Measurements from ENCODE around the gene KIRREL2. TPM values are rescaled to one million over a fixed set of nuclear protein-coding genes. Genes with fewer than 3 reads are reported as not detected.

KIRREL2 gene
- 0.81 TPM in 1 of 2 replicates, not detected in the other for total RNA-seq

DNA sequence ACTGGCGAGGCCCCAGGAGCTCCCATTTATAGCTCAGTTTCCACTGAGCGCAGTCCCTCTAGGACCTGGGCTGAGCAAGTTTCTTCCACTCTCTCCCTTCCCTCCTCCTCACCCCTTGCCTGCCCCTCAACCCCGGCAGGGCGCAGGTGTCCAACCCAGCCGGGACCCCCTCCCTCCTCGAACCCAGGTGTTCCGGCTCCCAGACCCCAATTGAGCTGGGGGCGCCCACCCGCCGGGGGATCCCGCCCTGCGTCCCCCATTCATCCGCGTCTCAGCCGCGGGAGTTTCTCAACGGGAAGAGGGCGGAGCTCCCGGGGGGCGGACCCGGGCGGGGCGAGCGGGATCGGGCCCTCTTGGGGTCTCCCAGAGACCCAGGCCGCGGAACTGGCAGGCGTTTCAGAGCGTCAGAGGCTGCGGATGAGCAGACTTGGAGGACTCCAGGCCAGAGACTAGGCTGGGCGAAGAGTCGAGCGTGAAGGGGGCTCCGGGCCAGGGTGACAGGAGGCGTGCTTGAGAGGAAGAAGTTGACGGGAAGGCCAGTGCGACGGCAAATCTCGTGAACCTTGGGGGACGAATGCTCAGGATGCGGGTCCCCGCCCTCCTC is at the start of gene KIRREL2:
KIRREL2 (plus strand) TSS at position 366 of the 604 bp plus-strand sequence; CDS start at position 575, 209 bp downstream.

DNA sequence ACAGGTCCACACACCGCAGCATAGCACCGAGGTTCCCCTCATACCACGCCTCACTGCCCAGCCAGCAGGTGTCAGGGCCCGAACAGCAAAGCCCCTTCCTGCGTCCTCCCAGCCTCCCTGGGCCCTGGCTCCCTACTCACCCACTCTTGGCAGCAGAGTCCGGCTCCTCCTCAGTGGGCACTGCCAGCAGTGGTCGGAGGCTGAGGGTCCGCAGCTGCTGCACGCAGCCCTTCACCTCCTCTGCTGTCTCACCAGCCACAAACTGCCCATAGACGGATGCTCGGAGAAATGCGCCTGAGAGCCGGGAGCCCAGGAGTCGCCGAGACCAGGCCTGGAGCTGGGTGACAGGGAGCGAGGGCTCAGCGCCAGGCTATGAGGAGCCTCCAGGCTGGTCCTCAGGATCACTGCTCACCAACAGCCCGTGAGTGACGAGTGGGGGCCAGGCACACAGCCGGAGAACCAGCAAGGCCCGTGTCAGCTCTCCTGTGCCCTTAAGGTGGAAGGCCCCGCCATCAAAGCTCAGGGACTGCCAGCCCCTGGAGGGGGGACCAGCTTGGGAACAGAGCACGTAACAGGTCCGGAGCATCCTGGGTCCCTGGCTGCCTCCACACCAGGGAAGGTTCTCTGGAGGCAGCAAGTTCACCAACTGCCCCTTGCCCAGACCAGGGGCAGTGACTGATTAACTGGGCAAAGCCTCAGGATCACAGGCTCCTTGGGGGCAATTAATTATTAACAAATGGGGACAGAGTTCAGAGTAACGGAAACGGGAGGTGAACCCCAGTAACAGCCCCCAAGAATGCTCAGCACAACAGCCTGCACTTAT is 44.3 kb upstream of the KIRREL2 start, which contains the start of gene PRODH2:
PRODH2 (minus strand) TSS at position 626 of the 823 bp plus-strand sequence; CDS start at position 586, 40 bp downstream.

DNA sequence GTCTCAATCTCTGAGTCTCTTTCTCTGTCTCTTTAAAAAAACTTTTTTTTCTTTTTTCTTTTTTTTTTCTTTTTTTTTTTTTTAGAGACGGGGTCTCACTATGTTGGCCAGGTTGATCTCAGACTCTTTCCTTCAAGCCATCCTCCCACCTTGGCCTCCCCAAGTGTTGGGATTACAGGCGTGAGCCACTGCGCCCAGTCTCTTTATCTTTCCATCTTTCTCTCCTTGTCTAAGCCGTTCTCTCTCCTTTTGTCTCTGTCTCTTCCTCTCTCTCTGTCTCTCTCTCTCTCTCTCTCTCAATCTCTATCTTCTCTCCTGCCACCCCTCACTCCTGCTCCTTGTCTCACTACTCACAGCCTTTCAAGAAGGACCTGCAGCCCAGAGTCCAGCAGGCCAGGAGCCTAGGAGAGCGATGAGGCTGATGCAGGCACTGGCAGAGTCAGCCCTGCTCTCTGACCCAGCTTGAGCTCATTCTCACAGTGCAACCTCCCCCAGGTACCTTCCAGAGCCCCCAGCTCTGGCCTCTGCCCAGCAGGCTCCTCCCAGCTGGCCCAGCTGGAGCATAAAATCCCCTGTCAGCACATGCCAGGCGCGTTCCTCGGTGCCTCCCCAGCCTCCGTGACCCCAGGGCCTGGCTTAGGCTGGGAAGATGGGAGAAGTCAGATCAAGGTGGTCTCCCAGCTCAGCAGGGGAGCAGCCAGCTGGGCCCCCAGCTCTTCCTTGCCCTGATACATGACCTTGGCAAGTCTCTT is 4.5 kb upstream of the KIRREL2 start, which contains the start of gene NPHS1:
NPHS1 (minus strand) TSS at position 476 of the 752 bp plus-strand sequence. CDS start 667 bp downstream, outside the sequence.

DNA sequence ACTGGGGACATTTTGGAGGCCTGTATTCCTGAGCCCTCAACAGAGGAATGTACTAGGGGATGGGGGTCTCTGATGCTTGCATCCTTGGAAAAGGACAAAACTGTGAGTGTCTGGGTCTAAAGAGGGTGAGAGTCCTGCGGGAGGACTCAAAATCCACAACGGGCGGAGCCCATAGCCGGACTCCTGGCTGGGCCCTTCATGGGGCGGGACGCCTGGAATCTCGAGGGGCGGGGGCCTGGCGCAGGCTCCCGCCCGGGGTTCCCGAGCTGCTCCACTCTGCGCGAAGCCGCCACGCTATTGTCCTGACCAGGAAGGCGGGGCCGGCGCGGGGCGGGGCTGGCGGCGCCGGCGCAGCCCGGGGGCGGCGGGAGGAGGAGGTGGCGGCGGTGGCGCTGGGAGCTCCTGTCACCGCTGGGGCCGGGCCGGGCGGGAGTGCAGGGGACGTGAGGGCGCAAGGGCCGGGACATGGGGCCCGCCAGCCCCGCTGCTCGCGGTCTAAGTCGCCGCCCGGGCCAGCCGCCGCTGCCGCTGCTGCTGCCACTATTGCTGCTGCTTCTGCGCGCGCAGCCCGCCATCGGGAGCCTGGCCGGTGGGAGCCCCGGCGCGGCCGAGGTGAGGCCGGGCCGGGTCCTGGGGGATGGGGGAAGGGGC is 11.6 kb downstream of the KIRREL2 start, which contains the start of gene APLP1:
APLP1 (plus strand) TSS at position 403 of the 651 bp plus-strand sequence; CDS start at position 466, 63 bp downstream.

DNA sequence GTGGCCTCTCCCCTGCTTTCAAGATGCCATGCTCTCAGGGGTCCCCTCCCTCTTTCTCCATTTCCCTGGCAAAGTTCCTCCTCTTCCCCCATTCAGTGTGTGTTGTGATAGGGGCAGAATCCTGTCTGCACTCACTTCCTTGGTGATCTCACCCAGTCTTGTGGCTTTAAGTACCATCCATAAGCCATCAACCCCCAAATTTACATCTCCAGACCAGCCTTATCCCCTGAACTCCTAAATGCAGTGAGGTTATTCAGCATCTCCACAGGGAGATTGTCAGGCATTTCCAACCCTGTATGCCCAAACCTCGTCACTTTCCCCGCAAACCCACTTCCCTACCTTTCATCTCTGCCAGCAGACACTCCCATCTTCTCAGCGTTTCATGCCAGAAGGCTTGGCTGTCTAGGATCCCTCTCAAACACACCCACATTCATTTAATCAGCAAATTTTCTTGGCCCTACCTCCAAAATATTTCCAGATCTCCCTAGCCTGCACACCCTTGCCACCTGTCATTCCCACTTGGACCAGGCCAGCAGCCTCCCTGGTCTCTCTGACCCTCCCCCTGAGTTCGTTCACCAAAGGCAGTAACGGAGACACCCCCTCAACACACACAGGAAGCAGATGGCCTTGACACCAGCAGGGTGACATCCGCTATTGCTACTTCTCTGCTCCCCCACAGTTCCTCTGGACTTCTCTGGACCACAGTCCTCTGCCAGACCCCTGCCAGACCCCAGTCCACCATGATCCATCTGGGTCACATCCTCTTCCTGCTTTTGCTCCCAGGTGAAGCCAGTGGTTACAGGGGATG is 45.3 kb downstream of the KIRREL2 start, which contains the start of gene HCST:
HCST (plus strand) TSS at position 676 of the 808 bp plus-strand sequence; CDS start at position 741, 65 bp downstream.

DNA sequence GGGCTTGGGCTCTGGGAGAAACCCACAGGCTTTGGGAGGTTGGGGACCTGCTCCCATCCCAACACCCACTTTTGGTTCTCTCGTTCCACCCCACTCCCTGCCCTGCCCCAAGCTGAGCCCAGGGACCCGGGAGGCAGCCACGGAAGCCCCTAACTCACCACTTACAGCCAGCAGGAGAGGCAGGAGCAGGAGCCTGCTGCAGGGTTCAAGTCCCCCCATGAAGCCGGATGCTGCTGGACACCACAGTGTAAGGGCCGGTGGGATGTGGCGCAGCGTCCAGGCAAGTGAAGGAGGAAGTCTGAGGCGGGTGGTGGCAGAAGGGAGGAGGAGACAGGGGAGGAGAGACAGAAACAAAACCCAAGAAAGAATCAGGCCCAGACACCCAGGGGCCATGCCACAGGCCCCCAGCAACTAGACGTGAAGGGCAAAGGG is 51.3 kb downstream of the KIRREL2 start, which contains the start of gene TYROBP:
TYROBP (minus strand) TSS at position 286 of the 432 bp plus-strand sequence; CDS start at position 219, 67 bp downstream.

Other genes starting within 250 kb of the KIRREL2 start
- gene HAUS5, start 244.2 kb upstream of the KIRREL2 start, total RNA-seq = 3.4 and 4.0 TPM in 2 replicates
- 33.6 and 65.1 TPM in 2 replicates for gene RBM42, start 227.9 kb upstream of the KIRREL2 start, total RNA-seq
- gene ETV2, start 215.2 kb upstream of the KIRREL2 start, total RNA-seq = 2.3 TPM in 1 of 2 replicates, not detected in the other
- gene COX6B1, start 208.6 kb upstream of the KIRREL2 start, total RNA-seq = 513 and 712 TPM in 2 replicates
- not detected in 2 replicates for gene UPK1A, start 190.4 kb upstream of the KIRREL2 start, total RNA-seq
- gene ZBTB32, start 152.4 kb upstream of the KIRREL2 start, total RNA-seq = not detected in 2 replicates
- 7.6 and 11.5 TPM in 2 replicates for gene KMT2B, start 138.9 kb upstream of the KIRREL2 start, total RNA-seq
- gene IGFLR1, start 114.5 kb upstream of the KIRREL2 start, total RNA-seq = 2.4 and 2.9 TPM in 2 replicates
- gene U2AF1L4, start 111.5 kb upstream of the KIRREL2 start, total RNA-seq = 14.3 and 17.8 TPM in 2 replicates
- 30.3 and 37.6 TPM in 2 replicates for gene PSENEN, start 111.3 kb upstream of the KIRREL2 start, total RNA-seq
- gene LIN37, start 108.3 kb upstream of the KIRREL2 start, total RNA-seq = 14.3 and 15.7 TPM in 2 replicates
- gene HSPB6, start 99.9 kb upstream of the KIRREL2 start, total RNA-seq = 11.5 and 35.0 TPM in 2 replicates
- 1.8 and 5.0 TPM in 2 replicates for gene PROSER3, start 98.7 kb upstream of the KIRREL2 start, total RNA-seq
- gene ARHGAP33, start 81.3 kb upstream of the KIRREL2 start, total RNA-seq = 0.49 and 2.3 TPM in 2 replicates
- not detected in 2 replicates for gene PRODH2, start 44.1 kb upstream of the KIRREL2 start, total RNA-seq
- not detected in 2 replicates for gene NPHS1, start 4.4 kb upstream of the KIRREL2 start, total RNA-seq
- 20.4 and 38.2 TPM in 2 replicates for gene APLP1, start 11.7 kb downstream of the KIRREL2 start, total RNA-seq
- gene NFKBID, start 43.6 kb downstream of the KIRREL2 start, total RNA-seq = 2.2 and 2.4 TPM in 2 replicates
- gene HCST, start 45.6 kb downstream of the KIRREL2 start, total RNA-seq = not detected in 2 replicates
- gene TYROBP, start 51.4 kb downstream of the KIRREL2 start, total RNA-seq = not detected in 2 replicates
- gene LRFN3, start 79.5 kb downstream of the KIRREL2 start, total RNA-seq = 5.0 and 12.1 TPM in 2 replicates
- 26.2 and 28.0 TPM in 2 replicates for gene SDHAF1, start 138.3 kb downstream of the KIRREL2 start, total RNA-seq
- gene SYNE4, start 151.9 kb downstream of the KIRREL2 start, total RNA-seq = not detected in 2 replicates
- 27.1 and 36.6 TPM in 2 replicates for gene ALKBH6, start 157.3 kb downstream of the KIRREL2 start, total RNA-seq
- gene CLIP3, start 176.0 kb downstream of the KIRREL2 start, total RNA-seq = 9.2 and 10.5 TPM in 2 replicates
- gene THAP8, start 197.4 kb downstream of the KIRREL2 start, total RNA-seq = 15.2 and 19.7 TPM in 2 replicates
- gene WDR62, start 198.0 kb downstream of the KIRREL2 start, total RNA-seq = 1.3 and 1.6 TPM in 2 replicates